Vagina (tissue), 2 donors: ENCODE results near the gene SDK2. TPM values are rescaled to one million over a fixed set of nuclear protein-coding genes. Genes with fewer than 3 reads are reported as not detected.

Experiments used
- DNase-seq, 2 donors: peaks; one replicate each; pipeline ENCODE4 v3.0.0-alpha.2; 2017; ENCODE audit errors: extremely low spot score in 2 of 2
- H3K27ac ChIP-seq: fragments of 200-600 bp; sonication (generic); one replicate; pipeline ENCODE4 v1.5.1; 2019
- H3K27me3 ChIP-seq: fragments of 200-600 bp; sonication (generic); one replicate; pipeline ENCODE4 v1.5.1; 2019
- H3K36me3 ChIP-seq, 2 donors: fragments of 200-600 bp; sonication (generic); one replicate each; pipeline ENCODE4 v1.5.1; 2017 to 2019
- H3K4me1 ChIP-seq: fragments of 200-600 bp; sonication (generic); one replicate; pipeline ENCODE4 v1.5.1; 2019
- H3K4me3 ChIP-seq, 2 donors: fragments of 200-600 bp; sonication (generic); 1 replicate in 1 of 2; 2 replicates in 1 of 2; pipeline ENCODE4 v1.5.1; 2016 to 2019
- H3K9me3 ChIP-seq: fragments of 200-600 bp; sonication (generic); one replicate; pipeline ENCODE4 v1.5.1; 2019
- POLR2A ChIP-seq, 2 donors: fragments of 450-650 bp; IDR thresholded peaks; one replicate each; pipeline ENCODE4 v1.6.1; 2017; ENCODE audit warnings: antibody characterized with exemption in 2 of 2, mild to moderate bottlenecking in 2 of 2, moderate library complexity in 2 of 2
- POLR2AphosphoS5 ChIP-seq, 2 donors: sonication (generic); formaldehyde crosslinking; IDR thresholded peaks; one replicate each; pipeline ENCODE4 v1.9.0; 2017; ENCODE audit warnings: antibody characterized with exemption in 2 of 2, mild to moderate bottlenecking in 2 of 2, low read depth in 1 of 2; ENCODE audit not compliant: insufficient read depth in 1 of 2
- intact Hi-C: fragments of 100-400 bp; cut with DNase I; formaldehyde crosslinking; loops from one replicate; pipeline ENCODE4 v1.15.1; 2023
- total RNA-seq: library from RNA; depleted of rRNA; stranded (reverse); fragments of >200 nt; gene quantifications from one replicate; pipeline ENCODE4 v1.2.3, GENCODE V29; 2016
- TF ChIP-seq, protein P1 (sequence below), 3 experiments: fragments of 450-650 bp in 2 of 3; fragments of 200-600 bp in 1 of 3; sonication (generic) in 1 of 3; IDR thresholded peaks; one replicate each; pipeline ENCODE4 v1.5.1; 2017 to 2019; ENCODE audit warnings: antibody characterized with exemption in 3 of 3, mild to moderate bottlenecking in 2 of 3, moderate library complexity in 2 of 3

Gene SDK2
- total RNA-seq, 1 donor from 2014 or later = 1.7 TPM

DNA sequence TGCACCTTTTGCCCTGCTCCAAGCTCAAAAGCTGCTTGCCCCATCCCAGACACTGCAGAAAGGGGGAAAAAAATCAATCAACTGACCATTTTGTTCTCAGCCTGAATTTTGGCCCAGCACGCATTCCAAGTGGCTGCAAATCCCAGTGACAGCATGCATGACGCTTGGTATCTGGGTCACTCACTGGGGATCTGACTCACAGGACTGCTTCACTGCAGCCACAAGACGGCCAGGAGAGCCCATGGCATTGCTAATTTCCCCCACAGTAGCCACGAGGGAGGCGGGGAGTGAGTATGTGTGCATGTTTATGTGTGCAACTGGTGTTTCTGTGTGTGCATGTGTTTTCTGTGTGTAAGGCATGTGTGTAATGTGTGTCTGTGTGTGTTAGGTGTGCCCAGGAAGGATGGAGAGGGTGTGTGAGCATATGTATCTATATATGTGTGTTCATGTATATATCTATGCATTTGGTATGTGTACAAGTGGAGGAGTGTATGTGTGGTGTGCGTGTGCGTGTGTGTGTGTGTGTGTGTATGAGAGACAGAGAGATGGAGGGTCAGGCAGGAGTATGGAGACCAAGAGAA, 33.8 kb downstream of the SDK2 start:
- H3K36me3 ChIP-seq = no peaks in the 10 kb centered on the region
- H3K27ac ChIP-seq = no peak overlapping the region
- no peaks in the 10 kb centered on the region for H3K27me3 ChIP-seq
- intact Hi-C loops = no loop called here
- peaks cover 20% of the 10 kb centered on the region for H3K4me1 ChIP-seq
- no peak overlapping the region for H3K4me3 ChIP-seq
- DNase-seq = no peak
- TF ChIP-seq POLR2A (IDR thresholded peaks at IDR 0.05) (no peak), POLR2AphosphoS5 (IDR thresholded peaks at IDR 0.05; ENCODE audit: insufficient read depth in 1 of 2, low read depth in 1 of 2) (no peak)
- TF ChIP-seq, protein P1, sequence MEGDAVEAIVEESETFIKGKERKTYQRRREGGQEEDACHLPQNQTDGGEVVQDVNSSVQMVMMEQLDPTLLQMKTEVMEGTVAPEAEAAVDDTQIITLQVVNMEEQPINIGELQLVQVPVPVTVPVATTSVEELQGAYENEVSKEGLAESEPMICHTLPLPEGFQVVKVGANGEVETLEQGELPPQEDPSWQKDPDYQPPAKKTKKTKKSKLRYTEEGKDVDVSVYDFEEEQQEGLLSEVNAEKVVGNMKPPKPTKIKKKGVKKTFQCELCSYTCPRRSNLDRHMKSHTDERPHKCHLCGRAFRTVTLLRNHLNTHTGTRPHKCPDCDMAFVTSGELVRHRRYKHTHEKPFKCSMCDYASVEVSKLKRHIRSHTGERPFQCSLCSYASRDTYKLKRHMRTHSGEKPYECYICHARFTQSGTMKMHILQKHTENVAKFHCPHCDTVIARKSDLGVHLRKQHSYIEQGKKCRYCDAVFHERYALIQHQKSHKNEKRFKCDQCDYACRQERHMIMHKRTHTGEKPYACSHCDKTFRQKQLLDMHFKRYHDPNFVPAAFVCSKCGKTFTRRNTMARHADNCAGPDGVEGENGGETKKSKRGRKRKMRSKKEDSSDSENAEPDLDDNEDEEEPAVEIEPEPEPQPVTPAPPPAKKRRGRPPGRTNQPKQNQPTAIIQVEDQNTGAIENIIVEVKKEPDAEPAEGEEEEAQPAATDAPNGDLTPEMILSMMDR (IDR thresholded peaks at IDR 0.05) = no peak
- H3K9me3 ChIP-seq = no peaks in the 10 kb centered on the region

DNA sequence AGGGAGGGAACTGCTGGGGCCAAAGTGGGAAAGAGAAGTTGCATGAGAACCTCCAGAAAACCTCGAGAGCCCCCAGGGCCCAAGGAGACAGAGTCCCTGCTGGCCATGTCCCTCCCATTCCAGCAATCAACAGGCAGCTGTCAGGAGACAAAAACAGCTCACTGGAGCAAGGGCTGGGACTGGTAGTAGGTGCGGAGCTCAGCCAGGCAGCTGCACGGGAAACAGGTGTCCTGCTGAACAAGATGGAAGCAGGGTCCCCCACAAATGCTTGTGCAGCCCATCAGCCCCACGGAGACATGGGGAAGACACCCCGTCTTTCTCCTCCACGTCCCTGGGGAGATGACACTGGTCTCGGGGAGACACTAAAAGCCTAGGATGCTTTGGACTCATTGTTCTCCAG, 34.5 kb downstream of the SDK2 start:
- intact Hi-C loops = no loop called here
- Histone ChIP-seq H3K27me3 (no peaks in the 10 kb centered on the region), H3K27ac (no peak overlapping the region), H3K36me3 (no peaks in the 10 kb centered on the region), H3K4me1 (peaks cover 20% of the 10 kb centered on the region), H3K4me3 (no peak overlapping the region), H3K9me3 (no peaks in the 10 kb centered on the region)
- TF ChIP-seq, protein P1 (IDR thresholded peaks at IDR 0.05) = no peak
- TF ChIP-seq POLR2AphosphoS5 (IDR thresholded peaks at IDR 0.05; ENCODE audit: insufficient read depth in 1 of 2, low read depth in 1 of 2) = no peak
- TF ChIP-seq POLR2A (IDR thresholded peaks at IDR 0.05) = no peak
- DNase-seq = no peak

DNA sequence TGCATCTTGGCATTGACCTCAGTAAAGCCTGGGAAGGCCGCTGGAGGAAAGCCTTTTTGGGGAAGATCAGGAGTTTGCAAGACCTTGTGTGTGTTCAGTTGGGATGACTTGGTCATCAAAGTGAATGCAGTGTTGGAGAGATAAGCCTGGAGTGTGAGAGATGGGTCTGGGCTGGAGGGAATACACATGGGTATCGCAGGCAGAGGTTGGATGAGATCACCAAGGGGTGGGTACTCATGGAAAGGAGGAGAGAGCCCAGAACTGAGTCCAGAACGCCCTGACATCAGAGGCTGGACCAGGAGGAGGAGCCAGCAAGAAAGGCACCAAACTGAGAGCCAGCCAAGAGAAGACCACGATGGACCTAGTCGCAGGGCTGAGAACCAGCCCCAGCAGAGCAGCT, 35.2 kb downstream of the SDK2 start:
- peaks cover 18% of the 10 kb centered on the region for H3K4me1 ChIP-seq
- no peak for TF ChIP-seq POLR2AphosphoS5 (IDR thresholded peaks at IDR 0.05; ENCODE audit: insufficient read depth in 1 of 2, low read depth in 1 of 2)
- no peaks in the 10 kb centered on the region for H3K9me3 ChIP-seq
- no peak overlapping the region for H3K27ac ChIP-seq
- no peaks in the 10 kb centered on the region for H3K27me3 ChIP-seq
- DNase-seq = no peak
- intact Hi-C loops = no loop called here
- H3K4me3 ChIP-seq = no peak overlapping the region
- no peaks in the 10 kb centered on the region for H3K36me3 ChIP-seq

DNA sequence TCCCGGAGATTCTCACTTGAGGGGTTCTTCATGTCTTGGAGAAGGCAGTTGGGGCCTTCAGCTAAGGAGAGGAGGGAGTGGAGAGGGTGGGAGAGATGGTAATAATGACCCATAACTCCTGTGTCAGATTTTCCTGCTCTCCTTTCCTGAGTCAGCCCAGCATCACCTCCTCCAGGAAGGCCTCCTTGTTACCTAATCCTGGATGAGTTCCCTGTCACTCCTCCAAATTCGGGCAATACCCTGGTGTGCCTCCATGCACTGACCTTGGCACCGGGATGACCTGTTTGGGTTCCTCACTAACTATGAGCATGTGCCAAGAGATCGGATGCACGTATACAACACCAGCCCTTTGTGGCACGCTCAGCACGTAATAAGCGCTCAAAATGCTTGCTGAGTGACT, 38.8 kb downstream of the SDK2 start:
- TF ChIP-seq, protein P1 (IDR thresholded peaks at IDR 0.05) = no peak
- TF ChIP-seq POLR2A (IDR thresholded peaks at IDR 0.05) (no peak), POLR2AphosphoS5 (IDR thresholded peaks at IDR 0.05; ENCODE audit: insufficient read depth in 1 of 2, low read depth in 1 of 2) (no peak)
- Histone ChIP-seq H3K27me3 (no peaks in the 10 kb centered on the region), H3K4me3 (no peak overlapping the region), H3K4me1 (peaks cover 7% of the 10 kb centered on the region), H3K36me3 (no peaks in the 10 kb centered on the region), H3K9me3 (no peaks in the 10 kb centered on the region), H3K27ac (no peak overlapping the region)
- DNase-seq = no peak
- intact Hi-C loops = no loop called here

DNA sequence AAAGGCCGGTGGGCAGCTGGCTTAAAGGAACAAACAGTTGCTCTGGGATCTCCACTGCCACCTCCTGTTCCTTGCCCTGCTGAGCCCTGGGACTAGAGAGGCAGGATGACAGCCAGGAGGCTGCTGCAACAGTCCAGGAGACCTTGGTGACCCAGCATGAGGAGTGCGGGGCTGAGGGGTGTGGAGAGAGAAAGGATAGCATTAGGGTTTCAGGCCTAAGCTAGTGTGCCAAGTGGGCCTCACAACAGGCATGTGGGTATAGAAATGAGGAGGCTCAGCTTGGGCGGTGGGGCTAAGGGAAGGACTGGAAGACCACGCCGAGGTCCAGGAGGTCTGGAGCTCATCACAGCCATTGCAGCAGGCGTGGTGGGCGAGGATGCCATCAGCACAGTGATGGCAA, 39.8 kb downstream of the SDK2 start:
- Histone ChIP-seq H3K27me3 (no peaks in the 10 kb centered on the region), H3K9me3 (no peaks in the 10 kb centered on the region), H3K4me3 (no peak overlapping the region), H3K36me3 (no peaks in the 10 kb centered on the region), H3K4me1 (peaks cover 14% of the 10 kb centered on the region), H3K27ac (no peak overlapping the region)
- intact Hi-C loops = no loop called here
- DNase-seq = no peak
- TF ChIP-seq, protein P1 (IDR thresholded peaks at IDR 0.05) = no peak
- TF ChIP-seq POLR2A (IDR thresholded peaks at IDR 0.05) = no peak
- no peak for TF ChIP-seq POLR2AphosphoS5 (IDR thresholded peaks at IDR 0.05; ENCODE audit: insufficient read depth in 1 of 2, low read depth in 1 of 2)
